ENCODE measurements around the gene GZMM.
"Not testable (repeated sequence)": the region's sequence is repeated elsewhere in the genome, so short reads cannot be mapped to it uniquely, and the experiment has no call there.

The GZMM gene

GRCh38 chr19:579842-580155 is 35.9 kb downstream of the GZMM start:
- H3K4me1 Mint-ChIP-seq = peaks cover 38% of the 10 kb centered on the region
- ATAC-seq = no peak
- no peak overlapping the region for H3K27ac Mint-ChIP-seq
- H3K4me3 Mint-ChIP-seq = no peak overlapping the region
- H3K9me3 Mint-ChIP-seq = no peaks in the 10 kb centered on the region
- H3K27me3 Mint-ChIP-seq = no peaks in the 10 kb centered on the region
- DNase-seq = no peak

DNA sequence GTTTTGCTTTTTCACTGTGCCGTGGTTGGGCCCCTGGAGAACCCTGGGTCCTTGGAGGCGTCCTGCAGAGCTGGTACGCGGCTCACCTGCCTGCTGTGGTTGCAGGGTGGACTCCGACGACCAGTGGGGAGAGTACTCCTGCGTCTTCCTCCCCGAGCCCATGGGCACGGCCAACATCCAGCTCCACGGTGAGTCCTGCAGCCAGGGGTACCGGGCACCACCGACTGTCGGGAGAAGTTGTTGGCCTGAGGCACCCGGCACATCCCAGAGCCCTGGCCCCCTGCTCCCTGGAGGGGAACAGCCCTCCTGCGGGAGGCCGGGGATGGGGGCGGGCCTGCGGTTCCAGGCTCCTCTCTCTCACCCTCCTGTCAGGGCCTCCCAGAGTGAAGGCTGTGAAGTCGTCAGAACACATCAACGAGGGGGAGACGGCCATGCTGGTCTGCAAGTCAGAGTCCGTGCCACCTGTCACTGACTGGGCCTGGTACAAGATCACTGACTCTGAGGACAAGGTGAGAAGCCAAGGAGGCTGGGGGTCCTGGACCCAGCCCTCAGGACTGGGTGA is 36.5 kb downstream of the GZMM start:
- DNase-seq (no peak), ATAC-seq (no peak)
- Mint-ChIP-seq H3K27me3 (no peaks in the 10 kb centered on the region), H3K27ac (no peak overlapping the region), H3K4me1 (peaks cover 32% of the 10 kb centered on the region), H3K9me3 (no peaks in the 10 kb centered on the region), H3K4me3 (no peak overlapping the region)

GRCh38 chr19:581399-582111 is 37.7 kb downstream of the GZMM start:
- DNase-seq (no peak), ATAC-seq (no peak)
- Mint-ChIP-seq H3K4me3 (no peak overlapping the region), H3K4me1 (peaks cover 20% of the 10 kb centered on the region), H3K9me3 (no peaks in the 10 kb centered on the region), H3K27me3 (peaks cover 10% of the 10 kb centered on the region), H3K27ac (no peak overlapping the region)

- H3K4me3 Mint-ChIP-seq = no peak overlapping the region
- no peak for ATAC-seq
- H3K4me1 Mint-ChIP-seq = peaks cover 13% of the 10 kb centered on the region
- no peak overlapping the region for H3K27ac Mint-ChIP-seq
- H3K9me3 Mint-ChIP-seq = no peaks in the 10 kb centered on the region
- DNase-seq = no peak
- peaks cover 12% of the 10 kb centered on the region for H3K27me3 Mint-ChIP-seq
Measured at GRCh38 chr19:582497-583197, 38.8 kb downstream of the GZMM start.

- Mint-ChIP-seq H3K4me1 (peaks cover 16% of the 10 kb centered on the region), H3K9me3 (no peaks in the 10 kb centered on the region), H3K27me3 (peaks cover 19% of the 10 kb centered on the region), H3K4me3 (no peak overlapping the region), H3K27ac (no peak overlapping the region)
- DNase-seq (no peak), ATAC-seq (no peak)
Measured at GRCh38 chr19:583198-583967, 39.5 kb downstream of the GZMM start.

- peaks cover 21% of the 10 kb centered on the region for H3K4me1 Mint-ChIP-seq
- no peak overlapping the region for H3K27ac Mint-ChIP-seq
Measured at GRCh38 chr19:583968-584239, 40.1 kb downstream of the GZMM start.

GRCh38 chr19:584240-585001 is 40.6 kb downstream of the GZMM start:
- Mint-ChIP-seq H3K27me3 (peaks cover 30% of the 10 kb centered on the region), H3K27ac (no peak overlapping the region), H3K4me1 (peaks cover 25% of the 10 kb centered on the region), H3K4me3 (no peak overlapping the region), H3K9me3 (no peaks in the 10 kb centered on the region)
- ATAC-seq = peak; percentile 76
- DNase-seq = peak; percentile 70 to 72

More at GRCh38 chr19:583968-584239, 40.1 kb downstream of the GZMM start:
- ATAC-seq (no peak), DNase-seq (no peak)
- no peak overlapping the region for H3K4me3 Mint-ChIP-seq
- no peaks in the 10 kb centered on the region for H3K9me3 Mint-ChIP-seq
- peaks cover 24% of the 10 kb centered on the region for H3K27me3 Mint-ChIP-seq

DNA sequence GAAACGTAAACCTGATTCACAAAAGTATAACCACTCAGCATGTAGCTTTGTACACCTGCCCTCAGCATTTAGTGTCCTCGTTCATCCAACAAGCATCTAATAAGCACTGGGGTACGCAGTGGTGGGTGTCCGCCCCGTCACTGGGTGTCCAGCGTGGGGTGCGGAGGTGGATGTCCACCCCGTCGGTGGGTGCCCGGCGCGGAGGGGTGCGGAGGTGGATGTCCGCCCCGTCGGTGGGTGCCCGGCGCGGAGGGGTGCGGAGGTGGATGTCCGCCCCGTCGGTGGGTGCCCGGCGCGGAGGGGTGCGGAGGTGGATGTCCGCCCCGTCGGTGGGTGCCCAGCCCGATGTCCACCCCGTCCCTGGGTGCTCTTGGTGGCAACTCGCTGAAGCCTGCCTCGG is 41.3 kb downstream of the GZMM start:
- not testable (repeated sequence) for H3K4me3 Mint-ChIP-seq, DNase-seq, H3K27ac Mint-ChIP-seq, H3K9me3 Mint-ChIP-seq
- peaks cover 25% of the 10 kb centered on the region for H3K4me1 Mint-ChIP-seq
- H3K27me3 Mint-ChIP-seq = peaks cover 30% of the 10 kb centered on the region
- peak; percentile 6 for ATAC-seq

DNA sequence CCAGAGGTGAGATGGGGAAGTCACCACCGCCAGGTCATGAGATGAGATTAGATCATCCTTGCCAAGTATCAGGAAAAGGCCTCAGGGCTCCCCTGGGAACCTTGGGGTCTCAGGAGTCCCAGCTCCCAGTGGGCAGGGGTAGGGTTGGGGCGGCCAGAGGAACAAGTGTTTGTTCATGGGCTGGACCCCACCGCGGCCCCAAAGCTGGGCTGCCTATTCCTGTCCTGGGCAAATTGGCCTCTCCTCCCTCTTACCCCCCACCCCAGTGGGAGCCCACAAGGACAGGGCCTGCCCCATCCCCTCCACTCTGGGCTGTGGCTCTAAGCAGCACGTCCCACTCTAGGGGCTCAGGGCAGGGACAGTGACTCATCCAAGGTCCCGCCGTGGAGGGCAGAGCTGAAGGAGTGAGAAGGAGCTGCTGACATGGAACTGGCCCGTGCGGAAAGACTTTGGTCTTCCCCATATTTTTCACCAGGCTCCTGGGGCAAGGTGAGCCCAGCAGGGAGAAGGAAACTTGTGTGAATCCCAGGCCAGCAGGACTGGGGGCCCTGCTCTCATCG is 41.8 kb downstream of the GZMM start:
- DNase-seq (no peak), ATAC-seq (peak; percentile 16)
- Mint-ChIP-seq H3K4me1 (peaks cover 25% of the 10 kb centered on the region), H3K27ac (no peak overlapping the region), H3K27me3 (peaks cover 34% of the 10 kb centered on the region), H3K9me3 (no peaks in the 10 kb centered on the region), H3K4me3 (no peak overlapping the region)

GRCh38 chr19:588093-588740 is 44.4 kb downstream of the GZMM start:
- DNase-seq = peak; percentile 62 to 71
- H3K4me3 Mint-ChIP-seq = peak overlapping the region; percentile 9 to 67
- H3K27ac Mint-ChIP-seq = no peak overlapping the region

DNA sequence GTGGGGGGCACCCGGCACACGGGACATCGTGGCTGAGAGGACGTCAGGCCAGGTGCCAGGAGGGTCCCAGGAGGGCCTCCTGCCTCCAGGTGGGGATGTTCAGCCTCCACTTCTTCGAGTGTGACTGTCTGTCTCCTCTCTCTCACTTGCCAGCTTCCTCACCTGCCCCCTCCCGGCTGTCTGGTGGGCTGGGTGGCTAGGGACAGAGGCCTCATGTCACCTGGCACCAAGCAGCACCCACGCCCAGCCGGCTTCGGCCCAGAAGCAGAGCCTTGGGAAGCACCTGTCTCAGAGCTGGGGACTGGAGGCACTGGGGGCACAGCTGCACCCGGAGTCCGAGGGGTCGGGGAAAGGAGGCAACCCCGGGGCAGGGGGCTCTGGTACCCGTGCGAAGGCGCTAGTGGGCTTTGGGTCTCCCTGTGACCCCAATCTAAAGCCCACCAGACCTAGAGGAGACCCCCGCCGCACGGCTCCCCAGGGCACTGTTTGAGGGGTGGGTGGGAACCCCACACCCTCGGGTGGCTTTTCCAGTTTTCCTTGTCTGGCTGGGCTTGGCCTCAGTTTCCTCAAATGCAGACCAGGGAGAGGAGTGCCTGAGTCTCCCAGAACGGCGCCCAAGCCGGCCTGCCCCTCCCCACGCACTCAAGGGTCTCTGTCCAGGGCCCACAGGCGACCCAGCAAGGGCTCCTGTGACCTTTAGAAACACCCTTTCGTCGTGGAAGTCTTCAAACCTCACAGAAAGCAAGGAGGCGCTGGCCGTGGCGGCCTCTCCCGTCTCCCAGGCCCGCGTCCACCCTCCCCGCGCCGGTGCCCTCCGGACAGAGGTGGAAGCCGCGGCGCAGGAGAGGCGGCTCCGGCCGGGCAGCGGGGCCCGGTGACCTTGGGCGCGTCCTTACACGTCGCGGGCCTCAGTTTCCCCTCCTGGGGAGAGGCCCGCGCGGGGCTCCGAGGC is 45.2 kb downstream of the GZMM start:
- peaks cover 18% of the 10 kb centered on the region for H3K4me1 Mint-ChIP-seq
- DNase-seq (peak in 1 of 2 donors; percentile 39), ATAC-seq (no peak)
- no peaks in the 10 kb centered on the region for H3K9me3 Mint-ChIP-seq
- peak overlapping the region; percentile 54 for H3K4me3 Mint-ChIP-seq
- peaks cover 68% of the 10 kb centered on the region for H3K27me3 Mint-ChIP-seq
- no peak overlapping the region for H3K27ac Mint-ChIP-seq

More at GRCh38 chr19:588093-588740, 44.4 kb downstream of the GZMM start:
- ATAC-seq = peak; percentile 44
- Mint-ChIP-seq H3K27me3 (peaks cover 60% of the 10 kb centered on the region), H3K9me3 (no peaks in the 10 kb centered on the region), H3K4me1 (peaks cover 25% of the 10 kb centered on the region)

DNA sequence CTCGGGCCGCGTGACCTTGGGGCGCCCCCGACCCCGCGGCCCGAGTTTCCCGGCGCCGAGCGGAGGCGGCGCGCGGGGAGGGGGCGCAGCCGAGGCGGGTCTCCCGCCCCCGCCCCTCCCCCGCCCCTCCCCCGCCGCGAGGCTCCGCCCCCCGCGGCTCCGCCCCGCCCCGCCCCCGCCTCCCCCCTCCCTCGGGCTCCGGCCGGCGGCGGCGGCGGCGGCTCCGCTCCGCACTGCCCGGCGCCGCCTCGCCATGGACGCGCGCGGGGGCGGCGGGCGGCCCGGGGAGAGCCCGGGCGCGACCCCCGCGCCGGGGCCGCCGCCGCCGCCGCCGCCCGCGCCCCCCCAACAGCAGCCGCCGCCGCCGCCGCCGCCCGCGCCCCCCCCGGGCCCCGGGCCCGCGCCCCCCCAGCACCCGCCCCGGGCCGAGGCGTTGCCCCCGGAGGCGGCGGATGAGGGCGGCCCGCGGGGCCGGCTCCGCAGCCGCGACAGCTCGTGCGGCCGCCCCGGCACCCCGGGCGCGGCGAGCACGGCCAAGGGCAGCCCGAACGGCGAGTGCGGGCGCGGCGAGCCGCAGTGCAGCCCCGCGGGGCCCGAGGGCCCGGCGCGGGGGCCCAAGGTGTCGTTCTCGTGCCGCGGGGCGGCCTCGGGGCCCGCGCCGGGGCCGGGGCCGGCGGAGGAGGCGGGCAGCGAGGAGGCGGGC is 46.0 kb downstream of the GZMM start, which contains the start of gene HCN2:
TSS of gene HCN2 (plus strand) at position 189 of the 703 bp plus-strand sequence. CDS start at position 254, 65 bp downstream.
- H3K9me3 Mint-ChIP-seq = no peaks in the 10 kb centered on the region
- H3K4me1 Mint-ChIP-seq = peaks cover 12% of the 10 kb centered on the region
- DNase-seq = no peak
- no peak within 1 kb of the TSS for H3K27ac Mint-ChIP-seq
- H3K4me3 Mint-ChIP-seq = peak within 1 kb of the TSS; percentile 54 to 61
- ATAC-seq = no peak
- peaks cover 72% of the 10 kb centered on the region for H3K27me3 Mint-ChIP-seq

DNA sequence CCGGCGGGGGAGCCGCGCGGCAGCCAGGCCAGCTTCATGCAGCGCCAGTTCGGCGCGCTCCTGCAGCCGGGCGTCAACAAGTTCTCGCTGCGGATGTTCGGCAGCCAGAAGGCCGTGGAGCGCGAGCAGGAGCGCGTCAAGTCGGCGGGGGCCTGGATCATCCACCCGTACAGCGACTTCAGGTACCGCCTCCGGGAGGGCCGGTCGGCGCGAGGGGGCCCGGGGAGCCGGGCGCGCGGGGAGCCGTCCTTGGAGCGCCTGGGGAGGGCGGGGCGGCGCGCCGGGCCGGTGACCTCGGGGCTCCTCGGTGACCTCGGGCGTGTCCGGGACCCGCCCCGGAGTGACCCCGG is 46.5 kb downstream of the GZMM start:
- Mint-ChIP-seq H3K27ac (no peak overlapping the region), H3K27me3 (peaks cover 74% of the 10 kb centered on the region), H3K4me3 (peak overlapping the region; percentile 45 to 61), H3K9me3 (no peaks in the 10 kb centered on the region), H3K4me1 (peaks cover 12% of the 10 kb centered on the region)
- peak; percentile 32 for ATAC-seq
- DNase-seq = peak; percentile 35 to 41
